Mammary epithelial cell (primary cell): ENCODE measurements around the gene SETDB2.
"Not testable (repeated sequence)": the region's sequence is repeated elsewhere in the genome, so short reads cannot be mapped to it uniquely, and the experiment has no call there.

Source experiments
- CTCF ChIP-seq, 2 donors: IDR thresholded peaks in 1 of 2; conservative IDR thresholded peaks in 1 of 2; 2 replicates each; pipeline ENCODE4 v1.5.1; 2011 to 2012; ENCODE audit warnings: inconsistent platforms in 2 of 2, low read length in 2 of 2, mild to moderate bottlenecking in 2 of 2, control low read depth in 1 of 2, low read depth in 1 of 2; ENCODE audit not compliant: insufficient read depth in 1 of 2; ENCODE audit errors: extremely low read depth in 1 of 2
- EZH2 ChIP-seq: IDR thresholded peaks from 2 replicates; pipeline ENCODE4 v1.6.1; 2012; ENCODE audit warnings: low read length, inconsistent platforms, borderline replicate concordance

DNA sequence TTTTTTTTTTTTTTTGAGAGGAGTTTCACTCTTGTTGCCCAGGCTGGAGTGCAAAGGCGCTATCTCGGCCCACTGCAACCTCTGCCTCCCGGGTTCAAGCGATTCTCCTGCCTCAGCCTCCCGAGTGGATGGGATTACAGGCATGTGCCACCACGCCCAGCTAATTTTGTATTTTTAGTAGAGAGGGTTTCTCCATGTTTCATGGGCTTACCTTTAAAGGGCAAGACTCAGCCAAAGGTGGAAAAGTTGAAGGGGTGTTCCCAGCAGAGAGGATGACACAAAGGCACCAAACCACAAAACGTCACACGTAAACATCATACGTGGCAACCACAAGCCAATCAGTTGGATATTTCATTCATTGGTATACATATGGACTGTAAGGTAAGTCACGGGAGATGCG is 52.8 kb downstream of the SETDB2 start:
- TF ChIP-seq CTCF (conservative IDR thresholded peaks at IDR 0.05 in 1 of 2, IDR thresholded peaks at IDR 0.05 in 1 of 2; ENCODE audit: extremely low read depth in 1 of 2, insufficient read depth in 1 of 2, low read depth in 1 of 2, low read length in 2 of 2); EZH2: not testable (repeated sequence)
